ENCODE measurements around the gene MUC5B.

Gene MUC5B

GRCh38 chr11:1279674-1280055 is 56.8 kb downstream of the MUC5B start:
- no peak for DNase-seq (ENCODE audit: low spot score)
- no peak for FAIRE-seq

GRCh38 chr11:1280116-1281035 is 57.5 kb downstream of the MUC5B start:
- DNase-seq (ENCODE audit: low spot score) = no peak

DNA sequence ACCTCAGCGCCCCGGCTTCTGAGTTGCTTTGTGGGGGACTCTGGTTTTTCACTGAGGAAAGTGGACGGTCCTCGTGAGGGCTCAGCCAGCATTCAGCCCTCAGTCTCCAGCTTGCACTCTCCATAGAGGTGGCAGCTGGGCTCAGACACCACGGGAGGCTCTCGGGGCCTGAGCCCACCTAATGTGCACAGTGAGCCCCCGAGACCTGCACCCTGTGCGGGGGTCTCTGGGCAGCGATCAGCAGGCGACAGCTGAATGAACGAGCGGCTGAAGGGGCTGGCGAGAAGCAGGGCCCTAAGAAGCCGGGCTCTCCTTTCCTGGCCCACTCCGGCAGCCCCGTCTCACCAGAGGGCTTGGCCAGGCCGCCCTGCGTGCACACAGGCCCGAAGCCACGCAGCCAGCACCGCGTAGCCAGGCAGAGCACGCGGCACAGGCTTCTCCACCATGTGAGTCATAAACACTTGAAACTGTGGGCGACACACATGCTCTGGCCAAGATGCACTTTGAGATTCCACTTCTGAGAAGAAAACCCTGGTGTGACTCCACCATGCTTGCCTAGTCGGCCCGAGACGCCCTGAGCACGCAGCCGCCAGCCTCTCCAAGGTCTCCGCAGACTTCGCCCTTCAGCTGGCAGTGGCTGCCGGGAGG is 58.6 kb downstream of the MUC5B start:
- DNase-seq (ENCODE audit: low spot score) (no peak), FAIRE-seq (no peak)

More at GRCh38 chr11:1280116-1281035, 57.5 kb downstream of the MUC5B start:
- FAIRE-seq = no peak

GRCh38 chr11:1281974-1282365 is 59.1 kb downstream of the MUC5B start:
- DNase-seq (ENCODE audit: low spot score) = no peak
- no peak for FAIRE-seq

- no peak for FAIRE-seq
- no peak for DNase-seq (ENCODE audit: low spot score)
These were observed 60.2 kb downstream of the MUC5B start for GRCh38 chr11:1283091-1283511.

- FAIRE-seq (no peak), DNase-seq (ENCODE audit: low spot score) (no peak)
These were observed 61.0 kb downstream of the MUC5B start for GRCh38 chr11:1283906-1284305.

GRCh38 chr11:1285316-1285744 is 62.5 kb downstream of the MUC5B start:
- FAIRE-seq (no peak), DNase-seq (ENCODE audit: low spot score) (no peak)

DNA sequence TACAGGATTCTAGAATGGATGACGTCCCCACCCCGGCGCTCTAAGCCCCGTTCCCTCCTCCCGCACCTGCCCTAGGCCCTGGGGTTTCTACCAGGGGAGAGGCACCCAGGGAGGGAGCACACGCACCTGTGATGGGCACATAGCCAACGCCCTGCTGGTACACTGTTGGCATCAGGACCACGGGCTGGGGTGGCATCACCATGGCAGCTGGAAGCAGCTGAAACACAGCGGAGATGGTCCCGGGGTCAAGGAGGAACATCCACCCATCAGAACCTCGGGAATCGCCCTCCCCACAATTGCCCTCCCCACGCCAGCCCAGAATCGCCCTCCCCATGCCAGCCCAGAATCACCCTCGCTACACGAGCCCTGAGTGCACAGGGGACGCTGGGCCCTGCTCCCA is 63.0 kb downstream of the MUC5B start:
- DNase-seq (ENCODE audit: low spot score) (no peak), FAIRE-seq (no peak)

DNA sequence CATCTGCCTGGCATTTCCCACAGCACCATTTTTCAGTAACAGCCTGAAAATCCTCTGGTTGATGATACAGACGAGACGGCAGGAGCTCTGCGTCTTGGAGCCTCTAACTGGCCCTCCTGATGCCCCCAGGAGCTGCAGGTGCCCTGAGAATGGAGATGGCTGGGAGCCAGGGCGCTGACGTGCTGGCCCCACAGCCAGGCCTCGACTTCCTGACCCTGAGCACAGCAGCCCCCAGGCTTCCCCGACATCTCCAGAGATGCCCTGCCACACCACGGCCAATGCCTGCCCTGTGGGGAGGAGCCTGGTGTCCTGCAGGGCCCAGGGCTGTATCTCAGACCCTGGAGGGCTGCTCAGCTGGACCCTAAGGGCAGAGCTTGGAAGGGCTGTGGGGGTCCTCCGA is 65.1 kb downstream of the MUC5B start:
- DNase-seq (ENCODE audit: low spot score) (no peak), FAIRE-seq (no peak)

- FAIRE-seq (no peak), DNase-seq (ENCODE audit: low spot score) (no peak)
These were observed 65.7 kb downstream of the MUC5B start for GRCh38 chr11:1288426-1289151.

DNA sequence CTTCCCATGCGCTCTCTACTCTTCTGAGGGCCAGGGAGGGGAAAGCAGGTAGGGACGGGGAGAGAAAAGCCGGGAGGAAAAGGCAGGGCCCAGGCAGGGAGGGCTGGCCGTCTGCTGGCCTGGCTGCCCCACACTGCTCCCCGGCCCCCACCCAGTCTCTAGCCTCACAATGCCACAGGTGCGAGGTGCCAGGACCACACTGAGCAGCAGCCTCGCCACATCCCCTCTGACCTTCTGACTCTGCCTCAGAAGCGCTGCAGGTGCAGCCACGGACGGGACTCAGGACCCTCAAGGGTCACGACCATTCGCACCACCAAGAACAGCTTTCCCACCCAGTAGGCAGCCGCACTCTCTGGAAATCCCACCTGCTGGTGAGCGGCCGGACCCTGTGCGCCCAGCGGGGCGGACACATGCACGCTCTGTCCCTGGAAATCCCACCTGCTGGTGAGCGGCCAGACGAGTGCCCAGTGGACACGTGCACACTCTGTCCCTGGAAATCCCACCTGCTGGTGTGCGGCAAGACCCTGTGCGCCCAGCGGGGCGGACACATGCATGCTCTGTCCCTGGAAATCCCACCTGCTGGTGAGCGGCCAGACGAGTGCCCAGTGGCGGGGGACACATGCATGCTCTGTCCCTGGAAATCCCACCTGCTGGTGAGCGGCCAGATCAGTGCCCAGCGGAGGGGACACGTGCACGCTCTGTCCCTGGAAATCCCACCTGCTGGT is 66.5 kb downstream of the MUC5B start:
- FAIRE-seq = no peak
- DNase-seq (ENCODE audit: low spot score) = no peak

- no peak for DNase-seq (ENCODE audit: low spot score)
- FAIRE-seq = no peak
These were observed 67.5 kb downstream of the MUC5B start for GRCh38 chr11:1290052-1291040.

DNA sequence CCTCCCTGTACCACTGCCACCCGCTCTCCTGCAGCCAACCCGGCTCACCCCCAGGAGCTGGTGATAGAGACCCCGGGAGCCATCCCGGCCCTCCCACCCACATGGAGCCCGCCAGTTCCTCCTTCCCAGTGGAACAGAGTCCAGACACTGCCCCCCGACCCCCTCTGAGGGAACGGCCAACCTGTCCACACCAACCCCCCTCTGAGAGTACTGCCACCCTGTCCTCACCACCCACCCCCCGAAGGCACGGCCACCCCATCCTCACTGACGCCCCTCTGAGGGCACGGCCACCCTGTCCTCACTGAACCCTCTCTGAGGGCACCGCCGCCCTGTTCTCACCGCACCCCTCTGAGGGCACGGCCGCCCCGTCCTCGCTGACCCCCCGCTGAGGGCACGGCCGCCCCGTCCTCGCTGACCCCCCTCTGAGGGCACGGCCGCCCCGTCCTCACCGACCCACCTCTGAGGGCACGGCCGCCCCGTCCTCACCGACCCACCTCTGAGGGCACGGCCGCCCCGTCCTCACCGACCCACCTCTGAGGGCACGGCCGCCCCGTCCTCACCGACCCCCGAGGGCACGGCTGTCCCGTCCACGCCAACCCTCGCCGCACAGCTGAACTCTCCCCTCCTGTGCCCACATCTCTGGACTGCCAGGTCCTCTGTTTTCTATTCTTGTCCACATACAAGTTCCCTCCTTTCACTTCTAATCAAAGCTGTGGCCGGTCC is 68.6 kb downstream of the MUC5B start:
- no peak for FAIRE-seq
- no peak for DNase-seq (ENCODE audit: low spot score)

DNA sequence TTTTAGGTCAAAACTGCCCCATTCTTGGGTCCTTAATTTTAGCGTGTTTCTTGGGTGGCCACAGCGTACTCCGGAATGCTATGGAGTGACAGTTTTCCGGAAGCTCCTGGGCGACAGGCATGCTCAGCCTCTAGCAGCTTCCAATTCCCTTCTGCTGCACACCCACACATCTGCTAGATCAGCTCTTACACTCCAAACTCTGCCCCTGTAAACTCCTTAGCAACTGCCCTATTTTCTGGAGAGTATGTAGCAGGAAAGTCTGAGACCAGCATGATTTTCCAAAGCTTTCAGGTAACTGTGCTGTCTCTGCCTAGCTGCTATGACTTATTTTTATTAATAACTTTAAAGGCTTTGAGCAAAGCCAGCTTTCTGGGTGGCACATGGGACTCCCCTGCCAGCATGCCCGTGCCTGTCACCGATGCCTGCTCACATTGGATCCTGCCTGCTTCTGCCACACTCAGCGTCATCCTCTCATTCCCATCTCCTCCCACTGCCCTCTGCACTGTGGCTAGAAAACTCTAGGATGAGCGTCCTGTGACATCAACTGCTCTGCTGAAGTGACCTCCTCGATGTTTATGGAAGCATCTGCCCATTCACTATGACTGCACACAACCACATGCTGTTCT is 69.3 kb downstream of the MUC5B start:
- no peak for FAIRE-seq

GRCh38 chr11:1292644-1293618 is 70.1 kb downstream of the MUC5B start:
- FAIRE-seq (no peak), DNase-seq (ENCODE audit: low spot score) (no peak)

More for the DNA sequence above, 69.3 kb downstream of the MUC5B start:
- no peak for DNase-seq (ENCODE audit: low spot score)

- FAIRE-seq = no peak
- no peak for DNase-seq (ENCODE audit: low spot score)
These were observed 70.8 kb downstream of the MUC5B start for GRCh38 chr11:1293619-1294015.

DNA sequence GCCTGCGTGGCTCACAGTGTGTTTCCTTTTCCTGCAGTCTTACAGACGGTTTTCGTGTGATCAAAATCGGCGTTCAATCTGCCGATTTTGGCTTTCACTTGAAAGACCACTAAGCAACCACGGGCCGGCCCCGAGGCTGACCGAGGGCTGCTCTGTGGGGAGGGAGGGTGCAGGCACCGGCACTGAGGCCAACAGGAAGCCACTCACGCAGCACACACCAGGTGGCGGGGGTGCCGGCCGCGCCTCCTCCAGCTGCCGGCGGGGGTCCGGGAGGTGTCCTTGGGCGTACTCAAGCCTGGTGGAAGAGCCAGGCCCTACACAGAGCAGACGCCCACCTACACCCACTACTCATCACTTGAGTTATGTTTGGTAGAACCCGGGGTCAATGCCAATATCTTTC is 72.2 kb downstream of the MUC5B start:
- FAIRE-seq (no peak), DNase-seq (ENCODE audit: low spot score) (no peak)

- no peak for DNase-seq (ENCODE audit: low spot score)
- no peak for FAIRE-seq
These were observed 72.7 kb downstream of the MUC5B start for GRCh38 chr11:1295591-1295990.

Measured in urothelium cell line (cell line).